Measurements from ENCODE around the gene ST6GAL1.

The ST6GAL1 gene

GRCh38 chr3:186929685-186930084 lies 641 bp upstream of the ST6GAL1 start:
- no peak for TF ChIP-seq CTCF (IDR thresholded peaks at IDR 0.05)
- peak overlapping the region; percentile 81 to 95 for H3K27ac ChIP-seq
- DNase-seq (ENCODE audit: low spot score): no peak
- peak overlapping the region; percentile 85 for H3K4me3 ChIP-seq

GRCh38 chr3:186930641-186931531 lies 560 bp downstream of the ST6GAL1 start:
- TF ChIP-seq CTCF (IDR thresholded peaks at IDR 0.05): no peak
- peak; percentile 82 for DNase-seq (ENCODE audit: low spot score)
- Histone ChIP-seq H3K4me3 (peak overlapping the region; percentile 85), H3K27ac (peak overlapping the region; percentile 81 to 95)

GRCh38 chr3:186931532-186932280 lies 1.4 kb downstream of the ST6GAL1 start:
- Histone ChIP-seq H3K27ac (peak overlapping the region; percentile 81 to 95), H3K4me3 (peak overlapping the region; percentile 85)
- DNase-seq (ENCODE audit: low spot score): no peak
- TF ChIP-seq CTCF (IDR thresholded peaks at IDR 0.05): no peak

- DNase-seq (ENCODE audit: low spot score): peak; percentile 69
- H3K4me3 ChIP-seq: peak overlapping the region; percentile 85
- H3K27ac ChIP-seq: peak overlapping the region; percentile 81 to 95
- TF ChIP-seq CTCF (IDR thresholded peaks at IDR 0.05): no peak
Measured at GRCh38 chr3:186932281-186933181, 2.2 kb downstream of the ST6GAL1 start.

GRCh38 chr3:186933816-186934215 lies 3.5 kb downstream of the ST6GAL1 start:
- DNase-seq (ENCODE audit: low spot score): peak; percentile 43
- no peak overlapping the region for H3K4me3 ChIP-seq
- H3K27ac ChIP-seq: peak overlapping the region; percentile 81 to 95
- no peak for TF ChIP-seq CTCF (IDR thresholded peaks at IDR 0.05)

GRCh38 chr3:186935133-186935532 lies 4.8 kb downstream of the ST6GAL1 start:
- TF ChIP-seq CTCF (IDR thresholded peaks at IDR 0.05): no peak
- Histone ChIP-seq H3K27ac (peak overlapping the region in 1 of 2 donors; percentile 12), H3K4me3 (no peak overlapping the region)
- DNase-seq (ENCODE audit: low spot score): no peak
